SIG-M5 treated with dmso at 0.1 percent for 504 hours (cell line): Measurements from ENCODE around the gene CPLANE1.

ENCODE experiments used
- DNase-seq: peaks from one replicate; lab custom pipeline; 2025; ENCODE audit not compliant: unreplicated experiment; lab: John Stamatoyannopoulos, UW

CPLANE1 gene

GRCh38 chr5:37071901-37072581 is 177.1 kb downstream of the CPLANE1 start:
- DNase-seq, result no peak

GRCh38 chr5:37071487-37071886 is 177.7 kb downstream of the CPLANE1 start:
- no peak for DNase-seq

- no peak for DNase-seq
These were observed 184.7 kb downstream of the CPLANE1 start for GRCh38 chr5:37064442-37064841.

- no peak for DNase-seq
These were observed 185.4 kb downstream of the CPLANE1 start for GRCh38 chr5:37063739-37064138.

- DNase-seq, result no peak
These were observed 189.1 kb downstream of the CPLANE1 start for GRCh38 chr5:37060030-37060429.

- DNase-seq, result no peak
These were observed 192.4 kb downstream of the CPLANE1 start for GRCh38 chr5:37056762-37057161.
